Stimulated activated CD8-positive, alpha-beta memory T cell treated with anti-CD3 and anti-CD28 coated beads, Interleukin-12 subunit alpha, Interleukin-12 subunit beta, amount 100 ng/mL, for 4 hours (primary cell): ENCODE measurements around the gene APOL4.
"Not testable (repeated sequence)": the region's sequence is repeated elsewhere in the genome, so short reads cannot be mapped to it uniquely, and the experiment has no call there.

Experiments
- DNase-seq: peaks from one replicate; pipeline ENCODE4 v3.0.0-alpha.2; 2020; ENCODE audit warnings: low read depth

APOL4 gene

DNA sequence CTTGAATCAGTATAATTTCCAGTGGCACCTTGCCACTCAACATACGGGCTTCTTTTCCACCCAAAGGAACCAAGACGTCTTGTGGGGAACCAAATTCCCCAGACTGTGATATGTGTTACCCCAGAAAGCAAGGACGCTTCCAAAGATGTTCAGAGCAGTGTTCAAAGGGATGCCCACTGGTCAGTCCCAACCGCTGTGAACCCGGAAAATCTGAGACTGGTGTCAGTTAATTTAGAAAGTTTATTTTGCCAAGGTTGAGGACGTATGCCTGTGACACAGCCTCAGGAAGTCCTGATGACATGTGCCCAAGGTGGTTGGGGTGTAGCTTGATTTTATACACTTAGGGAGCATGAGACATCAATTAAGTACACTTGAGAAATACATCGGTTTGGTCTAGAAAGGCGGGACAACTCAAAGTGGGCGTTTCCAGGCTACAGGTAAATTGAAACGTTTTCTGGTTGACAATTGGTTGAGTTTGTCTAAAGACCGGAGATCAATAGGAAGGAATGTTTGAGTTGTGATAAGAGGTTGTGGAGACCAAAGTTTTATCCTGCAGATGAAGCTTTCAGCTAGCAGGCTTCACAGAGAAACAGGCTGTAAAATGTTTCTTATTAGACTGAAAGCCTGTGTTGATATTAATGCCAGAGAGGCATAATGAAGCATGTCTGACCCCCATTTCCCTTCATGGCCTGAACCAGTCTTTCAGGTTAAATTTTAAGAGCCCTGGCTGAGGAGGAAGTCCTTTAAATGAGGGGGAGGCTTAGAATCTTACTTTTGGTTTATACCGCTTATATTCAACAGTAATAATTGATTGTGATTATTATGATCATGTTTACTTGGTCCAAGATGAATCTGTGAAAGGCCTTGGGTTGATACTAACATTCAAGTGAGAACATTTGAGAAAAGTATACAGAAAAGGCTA is 47.8 kb downstream of the APOL4 start:
- no peak for DNase-seq

DNA sequence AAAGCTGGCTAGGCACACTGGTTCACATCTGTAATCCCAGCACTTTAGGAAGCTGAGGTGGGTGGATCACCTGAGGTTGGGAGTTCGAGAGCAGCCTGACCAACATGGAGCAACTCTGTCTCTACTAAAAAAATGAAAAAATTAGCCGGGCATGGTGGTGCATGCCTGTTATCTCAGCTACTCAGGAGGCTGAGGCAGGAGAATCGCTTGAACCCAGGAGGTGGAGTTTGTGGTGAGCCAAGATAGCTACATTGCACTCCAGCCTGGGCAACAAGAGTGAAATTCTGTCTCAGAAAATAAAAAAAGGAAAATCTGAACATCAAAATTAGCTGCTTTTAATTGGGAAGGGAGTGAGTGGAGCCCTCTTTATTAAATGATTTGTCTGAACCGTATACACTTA is 48.8 kb downstream of the APOL4 start:
- not testable (repeated sequence) for DNase-seq

DNA sequence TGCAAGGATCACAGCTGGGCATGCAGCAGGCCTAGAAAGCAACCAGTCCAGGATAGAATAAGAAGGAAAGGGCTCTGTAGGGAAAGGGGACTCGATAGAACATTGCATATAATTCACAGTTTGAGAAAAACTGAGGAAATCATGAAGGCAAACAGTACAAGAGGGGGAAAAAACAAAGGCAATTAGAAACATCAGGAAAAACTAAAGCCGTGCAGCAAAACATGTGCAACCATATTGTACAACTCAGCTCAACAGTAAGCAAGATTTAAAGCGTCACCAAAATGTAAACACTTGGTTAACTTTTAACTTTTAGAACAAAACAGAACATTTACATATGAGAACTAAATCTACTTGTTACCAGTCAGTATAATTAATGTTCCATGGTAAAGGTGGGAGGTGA is 49.5 kb downstream of the APOL4 start:
- no peak for DNase-seq

DNA sequence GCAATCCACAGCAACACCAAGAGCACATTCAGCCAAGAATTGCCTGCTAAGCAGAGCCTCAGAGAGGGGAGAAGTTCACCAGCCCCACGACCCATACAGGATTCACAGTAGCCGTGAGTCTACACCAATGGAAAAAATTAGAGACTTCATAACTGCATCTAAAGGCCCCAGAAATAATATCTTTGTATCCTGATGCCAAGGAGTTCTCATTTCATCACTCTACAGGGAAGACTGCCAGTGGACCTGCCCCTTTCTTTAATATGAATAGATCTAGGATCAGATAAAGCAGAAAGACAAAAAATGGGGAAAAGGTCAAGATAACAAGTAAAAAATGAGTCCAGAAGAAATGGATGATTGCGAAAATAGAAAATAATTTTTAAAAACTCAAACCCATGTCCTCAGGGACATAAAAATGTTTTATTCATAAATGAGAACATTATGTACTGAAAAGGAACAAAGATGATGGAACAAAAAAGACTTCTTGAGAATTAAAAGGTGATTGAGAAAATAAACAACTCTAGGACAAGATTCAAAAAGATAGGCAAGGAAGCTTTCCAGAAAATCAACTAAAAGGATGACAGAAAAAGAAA is 50.5 kb downstream of the APOL4 start:
- no peak for DNase-seq

DNA sequence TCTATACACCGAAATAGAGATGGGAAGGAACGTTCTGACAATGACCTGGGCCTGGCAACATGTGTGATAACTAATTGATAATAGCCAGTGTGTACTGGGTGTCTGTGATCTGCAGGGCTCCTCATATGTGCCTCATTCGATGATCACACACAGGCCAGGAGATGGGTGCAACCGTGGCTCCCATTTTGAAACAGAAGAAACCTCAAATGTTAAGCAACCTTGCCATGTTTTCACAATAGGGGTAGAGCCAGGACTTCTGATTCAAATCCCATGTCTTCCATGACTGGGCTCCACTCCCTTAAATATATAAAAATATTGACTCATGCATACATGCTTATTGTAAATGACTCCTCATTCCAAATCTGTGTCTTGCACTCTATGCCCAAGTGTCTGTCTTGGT is 52.2 kb downstream of the APOL4 start:
- no peak for DNase-seq

DNA sequence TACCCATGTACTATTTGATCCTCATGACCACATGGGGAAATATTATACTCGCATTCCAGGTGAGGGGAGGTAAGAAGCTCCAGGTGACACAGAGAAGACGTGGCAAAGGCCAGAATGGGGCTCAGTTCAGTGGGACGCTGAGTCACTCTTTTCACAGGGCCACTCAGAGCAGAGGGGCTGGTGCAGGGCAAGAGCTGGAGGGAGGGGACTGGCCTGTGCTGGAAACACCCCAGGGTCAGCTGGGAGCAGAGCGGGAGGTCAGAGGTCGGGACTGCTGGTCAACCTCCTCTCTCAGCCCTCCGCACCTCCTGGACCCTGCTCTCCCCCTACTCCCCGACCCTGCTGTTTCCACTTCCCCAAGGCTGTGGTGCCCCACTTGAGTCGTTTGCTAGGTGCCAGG is 53.2 kb downstream of the APOL4 start:
- no peak for DNase-seq

DNA sequence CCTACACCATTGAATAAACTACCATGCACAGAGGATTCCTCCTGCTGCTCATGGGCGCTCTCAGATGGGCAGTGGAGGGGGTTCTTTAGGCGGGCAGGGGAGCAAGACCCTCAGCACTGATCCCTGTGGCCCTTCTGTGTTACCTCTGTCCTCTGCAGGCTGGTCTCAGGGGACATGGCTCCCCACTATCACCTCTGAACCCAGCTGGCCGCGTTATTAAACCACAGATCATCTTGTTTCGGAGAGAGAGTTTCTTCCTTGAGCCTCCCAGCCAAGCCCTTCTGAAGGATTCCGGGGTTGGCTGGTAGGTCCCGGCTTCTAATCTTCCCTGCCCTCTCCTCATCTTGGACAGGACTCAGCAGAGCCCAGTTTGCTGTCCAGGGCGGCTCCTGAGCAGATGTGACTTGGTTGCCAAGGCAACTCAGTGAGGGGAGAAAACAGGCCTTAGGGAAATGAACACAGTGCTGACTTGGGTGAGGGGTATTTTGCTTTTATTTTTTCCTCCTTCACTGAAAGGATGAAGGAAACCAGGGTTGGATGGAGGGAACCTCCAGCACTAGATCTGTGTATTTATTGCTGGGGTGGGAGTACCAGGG is 54.3 kb downstream of the APOL4 start:
- no peak for DNase-seq

DNA sequence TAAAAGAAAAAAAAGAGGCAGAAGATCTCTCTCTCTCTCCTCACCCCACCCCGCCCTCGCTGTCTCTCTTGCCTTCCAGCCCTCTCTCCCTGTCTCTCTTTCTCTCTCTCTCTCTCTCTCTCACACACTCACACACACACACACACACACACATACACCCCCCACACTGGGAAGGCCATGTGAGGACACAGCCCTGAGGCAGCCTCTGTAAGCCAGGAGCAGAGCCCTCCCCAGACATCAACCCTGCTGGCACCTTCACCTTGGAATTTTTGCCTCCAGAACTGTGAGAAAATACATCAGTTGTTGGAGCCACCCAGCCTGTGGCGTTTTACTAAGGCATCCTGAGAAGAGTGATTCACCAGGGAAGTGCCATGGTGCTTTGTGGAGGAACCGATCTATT is 55.7 kb downstream of the APOL4 start:
- DNase-seq, result no peak

DNA sequence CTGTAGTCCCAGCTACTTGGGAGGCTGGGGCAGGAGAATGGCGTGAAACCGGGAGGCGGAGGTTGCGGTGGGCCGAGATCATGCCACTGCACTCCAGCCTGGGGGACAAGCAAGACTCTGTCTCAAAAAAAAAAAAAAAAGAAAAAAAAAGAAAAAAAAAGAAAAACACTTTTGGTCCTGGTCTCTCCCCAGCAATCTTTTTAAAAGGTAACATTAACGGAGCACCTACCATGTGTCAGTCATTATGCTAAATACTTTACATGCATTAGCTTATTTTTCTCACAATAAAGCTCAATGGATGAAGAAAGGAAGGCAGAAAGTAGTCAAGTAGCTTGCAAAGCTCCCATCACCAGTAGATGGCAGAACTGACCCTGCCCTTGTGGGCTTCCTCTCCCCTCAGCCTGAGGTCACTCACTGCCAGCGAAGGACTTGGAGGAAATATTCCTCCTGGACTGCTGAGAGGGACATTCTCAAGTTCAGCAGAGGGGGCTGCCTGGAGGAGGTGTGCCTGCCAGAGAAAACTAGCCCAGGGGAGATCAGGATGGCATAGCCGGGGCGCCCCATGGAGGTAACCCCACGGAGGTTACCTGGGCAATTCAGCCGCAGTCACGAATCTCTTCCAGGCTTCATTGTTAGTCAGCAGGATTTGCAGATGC is 56.6 kb downstream of the APOL4 start:
- no peak for DNase-seq

DNA sequence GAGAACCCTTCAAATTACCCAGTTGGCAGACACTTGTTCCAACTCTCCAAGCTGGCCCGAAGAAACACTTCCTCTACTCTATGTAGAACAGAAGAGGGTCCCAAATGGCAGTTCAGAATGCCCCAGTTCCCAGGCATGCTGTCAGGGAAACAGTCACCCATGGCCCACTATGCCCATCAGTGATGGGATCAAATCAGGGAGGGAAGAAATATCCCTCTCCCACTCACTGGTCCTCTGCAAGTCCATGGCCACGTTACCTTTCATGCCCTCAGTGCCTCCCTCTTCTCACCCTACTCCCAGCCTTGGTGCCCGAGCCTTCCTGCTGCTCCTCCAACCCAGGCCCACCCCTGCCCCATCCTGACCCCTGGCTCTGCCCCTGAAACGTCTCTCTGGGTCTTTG is 57.7 kb downstream of the APOL4 start:
- DNase-seq, result no peak

DNA sequence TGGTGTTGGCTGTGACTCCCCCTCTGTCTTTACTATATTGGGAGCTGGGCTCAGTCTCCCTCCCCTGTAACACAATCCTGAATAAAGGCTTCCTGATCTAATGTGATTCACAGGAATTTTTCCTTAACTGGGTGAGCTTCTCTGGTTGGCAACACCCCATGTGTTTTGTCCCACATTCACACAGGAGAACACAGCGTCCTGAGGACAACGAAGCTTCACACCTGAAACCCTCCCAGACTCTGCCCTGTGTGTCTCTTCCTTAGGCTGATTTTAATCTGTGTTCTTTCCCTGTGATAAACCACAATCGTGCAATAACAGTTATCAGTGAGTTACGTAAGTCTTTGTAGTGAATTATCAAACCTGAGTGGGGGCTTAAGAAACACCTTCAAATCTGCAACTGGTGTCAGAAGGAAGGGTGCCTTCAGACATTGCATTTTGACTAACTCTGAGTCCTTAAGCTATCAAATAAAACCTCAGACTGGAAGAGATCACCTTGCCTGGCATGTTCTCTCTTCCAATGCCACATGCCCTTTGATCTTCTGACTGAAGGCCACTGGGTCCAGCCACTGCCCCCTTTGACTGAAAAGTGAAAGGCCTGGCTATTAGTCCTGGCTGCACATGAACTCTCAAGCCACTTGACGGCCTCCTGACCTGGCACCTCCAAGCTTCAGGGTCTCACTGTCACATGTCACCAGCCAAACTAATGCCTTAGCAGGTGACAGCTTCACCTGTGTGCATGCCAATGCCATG is 58.4 kb downstream of the APOL4 start:
- no peak for DNase-seq

DNA sequence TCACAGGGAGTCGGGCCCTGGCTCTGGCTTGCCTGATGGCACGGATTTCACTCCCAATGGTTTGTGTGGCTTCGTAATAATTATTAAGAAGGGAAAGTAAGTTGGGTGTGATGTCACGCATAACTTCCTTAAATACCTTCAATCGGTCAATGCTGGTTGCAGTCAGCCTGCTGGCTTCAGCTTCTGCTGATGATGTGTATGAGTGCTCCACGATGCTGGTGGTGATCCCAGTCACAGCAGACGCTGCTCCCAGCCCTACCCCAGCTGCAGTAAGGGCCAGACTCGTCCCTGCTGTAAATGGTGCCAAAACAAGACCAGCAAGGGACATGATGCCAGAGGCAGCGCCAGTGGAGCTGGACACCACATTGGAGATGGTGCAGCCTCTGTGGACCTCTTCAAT is 60.1 kb downstream of the APOL4 start:
- DNase-seq, result no peak
